Astrocyte (in vitro differentiated cells and primary cell): ENCODE measurements around the gene ORC3.
"Not testable (repeated sequence)": the region's sequence is repeated elsewhere in the genome, so short reads cannot be mapped to it uniquely, and the experiment has no call there.

Source experiments
- EZH2 ChIP-seq: IDR thresholded peaks from 2 replicates; pipeline ENCODE4 v1.6.1; 2012; ENCODE audit warnings: mild to moderate bottlenecking, low read length, inconsistent platforms; ENCODE audit not compliant: insufficient read depth
- TF ChIP-seq, protein P1 (sequence below): IDR thresholded peaks from 2 replicates; pipeline ENCODE4 v1.5.1; 2011; ENCODE audit warnings: low read depth, mild to moderate bottlenecking, inconsistent platforms, low read length, moderate library complexity; ENCODE audit not compliant: insufficient read depth

DNA sequence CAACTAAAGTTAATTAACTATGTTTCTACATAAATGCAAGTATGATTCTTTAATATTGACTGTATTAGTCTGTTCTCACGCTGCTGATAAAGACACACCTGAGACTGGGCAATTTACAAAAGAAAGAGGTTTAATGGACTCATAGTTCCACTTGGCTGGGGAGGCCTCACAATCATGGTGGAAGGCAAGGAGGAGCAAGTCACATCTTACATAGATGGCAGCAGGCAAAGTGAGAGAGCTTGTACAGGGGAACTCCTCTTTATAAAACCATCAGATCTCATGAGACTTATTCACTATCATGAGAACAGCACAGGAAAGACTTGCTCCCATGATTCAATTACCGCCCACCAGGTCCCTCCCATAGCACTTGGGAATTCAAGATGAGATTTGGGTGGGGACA, 23.1 kb downstream of the ORC3 start:
- TF ChIP-seq, protein P1, sequence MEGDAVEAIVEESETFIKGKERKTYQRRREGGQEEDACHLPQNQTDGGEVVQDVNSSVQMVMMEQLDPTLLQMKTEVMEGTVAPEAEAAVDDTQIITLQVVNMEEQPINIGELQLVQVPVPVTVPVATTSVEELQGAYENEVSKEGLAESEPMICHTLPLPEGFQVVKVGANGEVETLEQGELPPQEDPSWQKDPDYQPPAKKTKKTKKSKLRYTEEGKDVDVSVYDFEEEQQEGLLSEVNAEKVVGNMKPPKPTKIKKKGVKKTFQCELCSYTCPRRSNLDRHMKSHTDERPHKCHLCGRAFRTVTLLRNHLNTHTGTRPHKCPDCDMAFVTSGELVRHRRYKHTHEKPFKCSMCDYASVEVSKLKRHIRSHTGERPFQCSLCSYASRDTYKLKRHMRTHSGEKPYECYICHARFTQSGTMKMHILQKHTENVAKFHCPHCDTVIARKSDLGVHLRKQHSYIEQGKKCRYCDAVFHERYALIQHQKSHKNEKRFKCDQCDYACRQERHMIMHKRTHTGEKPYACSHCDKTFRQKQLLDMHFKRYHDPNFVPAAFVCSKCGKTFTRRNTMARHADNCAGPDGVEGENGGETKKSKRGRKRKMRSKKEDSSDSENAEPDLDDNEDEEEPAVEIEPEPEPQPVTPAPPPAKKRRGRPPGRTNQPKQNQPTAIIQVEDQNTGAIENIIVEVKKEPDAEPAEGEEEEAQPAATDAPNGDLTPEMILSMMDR: not testable (repeated sequence)
- not testable (repeated sequence) for TF ChIP-seq EZH2
